ENCODE results near the gene TPRA1.

GRCh38 chr3:127616836-127617605 is 26.5 kb upstream of the TPRA1 start:
- TF ChIP-seq CTCF (IDR thresholded peaks at IDR 0.05), result no peak
- no peak for TF ChIP-seq IRF1 (CRISPR knock-in tag; IDR thresholded peaks at IDR 0.05)
- no peak for TF ChIP-seq JUN (CRISPR knock-in tag; IDR thresholded peaks at IDR 0.05)
- TF ChIP-seq SP1 (CRISPR knock-in tag; conservative IDR thresholded peaks at IDR 0.05), result no peak
- TF ChIP-seq ZNF512 (CRISPR knock-in tag; IDR thresholded peaks at IDR 0.05; ENCODE audit: borderline replicate concordance), result no peak
- no peak for TF ChIP-seq NFYB (CRISPR knock-in tag; conservative IDR thresholded peaks at IDR 0.05; ENCODE audit: low read depth)
- no peak for TF ChIP-seq GABPB1 (CRISPR knock-in tag; IDR thresholded peaks at IDR 0.05)
- TF ChIP-seq USF2 (CRISPR knock-in tag; IDR thresholded peaks at IDR 0.05), result no peak
- TF ChIP-seq TCF7 (CRISPR knock-in tag; IDR thresholded peaks at IDR 0.05; ENCODE audit: low read depth), result no peak
- no peak for TF ChIP-seq ZNF317 (CRISPR knock-in tag; IDR thresholded peaks at IDR 0.05; ENCODE audit: borderline replicate concordance, low read depth)
- no peak for TF ChIP-seq ZNF232 (CRISPR knock-in tag; IDR thresholded peaks at IDR 0.05)
- no peak for TF ChIP-seq CREB1 (CRISPR knock-in tag; IDR thresholded peaks at IDR 0.05)
- TF ChIP-seq NR3C1 (CRISPR knock-in tag; conservative IDR thresholded peaks at IDR 0.05; ENCODE audit: low read depth), result no peak
- TF ChIP-seq KAT7 (CRISPR knock-in tag; IDR thresholded peaks at IDR 0.05; ENCODE audit: borderline replicate concordance), result no peak
